Limb (tissue), 2 donors: Measurements from ENCODE around the gene SYNPO2L.
"Not testable (repeated sequence)": the region's sequence is repeated elsewhere in the genome, so short reads cannot be mapped to it uniquely, and the experiment has no call there.

ENCODE experiments used
- DNase-seq, 2 donors: peaks; one replicate each; pipeline ENCODE4 v3.0.0-alpha.2; 2016; ENCODE audit errors: extremely low spot score in 2 of 2

The SYNPO2L gene

GRCh38 chr10:73623056-73623455 is 32.8 kb downstream of the SYNPO2L start:
- DNase-seq = no peak

GRCh38 chr10:73620974-73621373 is 34.9 kb downstream of the SYNPO2L start:
- not testable (repeated sequence) for DNase-seq

- DNase-seq = not testable (repeated sequence)
These were observed 38.7 kb downstream of the SYNPO2L start for GRCh38 chr10:73617143-73617542.

GRCh38 chr10:73614720-73615119 is 41.1 kb downstream of the SYNPO2L start:
- no peak for DNase-seq

- DNase-seq = no peak
These were observed 46.7 kb downstream of the SYNPO2L start for GRCh38 chr10:73609116-73609515.

GRCh38 chr10:73601486-73601921 is 54.3 kb downstream of the SYNPO2L start:
- no peak for DNase-seq

- DNase-seq = no peak
These were observed 58.5 kb downstream of the SYNPO2L start for GRCh38 chr10:73597346-73597745.
